Uterus (tissue), 2 donors: ENCODE measurements around the gene TRIM28.

Source experiments
- POLR2A ChIP-seq, 2 donors: fragments of 450-650 bp; IDR thresholded peaks; one replicate each; pipeline ENCODE4 v1.6.1; 2016; ENCODE audit warnings: antibody characterized with exemption in 2 of 2, mild to moderate bottlenecking in 1 of 2, moderate library complexity in 1 of 2
- TF ChIP-seq, protein P1 (sequence below), 4 experiments: fragments of 200-600 bp in 2 of 4; fragments of 450-650 bp in 2 of 4; sonication (generic) in 2 of 4; IDR thresholded peaks; one replicate each; pipeline ENCODE4 v1.5.1; 2016 to 2019; ENCODE audit warnings: antibody characterized with exemption in 4 of 4, mild to moderate bottlenecking in 2 of 4, moderate library complexity in 1 of 4

DNA sequence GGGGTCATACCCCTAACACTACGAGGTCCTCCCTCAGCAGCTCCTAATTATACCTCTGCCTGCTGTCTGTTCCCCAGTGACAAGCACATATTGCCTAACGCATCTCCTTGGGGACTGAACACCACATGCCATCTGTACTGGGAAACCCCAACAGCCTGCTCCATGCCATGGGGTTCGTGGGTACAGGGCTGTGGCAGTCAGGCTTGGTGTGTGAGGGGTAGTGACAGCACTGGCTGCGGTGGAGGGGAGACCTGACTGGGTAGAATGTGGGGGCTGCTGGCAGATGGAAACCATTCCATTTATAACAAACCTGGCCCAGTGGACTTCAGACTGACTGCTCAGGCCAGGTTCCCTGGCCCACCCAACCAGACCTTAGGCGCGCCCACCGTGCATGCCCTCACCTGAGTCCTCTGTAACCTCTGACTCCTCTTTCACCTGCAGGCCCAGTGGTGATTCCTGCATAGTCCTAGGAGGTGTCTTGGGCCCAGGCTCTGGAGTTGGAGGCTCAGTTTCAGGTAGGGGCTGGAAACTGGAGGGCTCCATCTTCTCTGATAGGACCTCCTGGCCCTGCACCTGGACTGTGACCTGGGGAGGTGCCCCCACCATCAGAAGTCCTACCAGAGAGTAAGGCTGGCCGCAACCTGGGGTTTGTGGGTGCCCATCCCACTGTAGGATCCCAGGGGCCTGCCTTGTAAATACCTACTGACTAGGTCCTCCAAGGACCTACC lies 26.2 kb downstream of the TRIM28 start:
- TF ChIP-seq, protein P1, sequence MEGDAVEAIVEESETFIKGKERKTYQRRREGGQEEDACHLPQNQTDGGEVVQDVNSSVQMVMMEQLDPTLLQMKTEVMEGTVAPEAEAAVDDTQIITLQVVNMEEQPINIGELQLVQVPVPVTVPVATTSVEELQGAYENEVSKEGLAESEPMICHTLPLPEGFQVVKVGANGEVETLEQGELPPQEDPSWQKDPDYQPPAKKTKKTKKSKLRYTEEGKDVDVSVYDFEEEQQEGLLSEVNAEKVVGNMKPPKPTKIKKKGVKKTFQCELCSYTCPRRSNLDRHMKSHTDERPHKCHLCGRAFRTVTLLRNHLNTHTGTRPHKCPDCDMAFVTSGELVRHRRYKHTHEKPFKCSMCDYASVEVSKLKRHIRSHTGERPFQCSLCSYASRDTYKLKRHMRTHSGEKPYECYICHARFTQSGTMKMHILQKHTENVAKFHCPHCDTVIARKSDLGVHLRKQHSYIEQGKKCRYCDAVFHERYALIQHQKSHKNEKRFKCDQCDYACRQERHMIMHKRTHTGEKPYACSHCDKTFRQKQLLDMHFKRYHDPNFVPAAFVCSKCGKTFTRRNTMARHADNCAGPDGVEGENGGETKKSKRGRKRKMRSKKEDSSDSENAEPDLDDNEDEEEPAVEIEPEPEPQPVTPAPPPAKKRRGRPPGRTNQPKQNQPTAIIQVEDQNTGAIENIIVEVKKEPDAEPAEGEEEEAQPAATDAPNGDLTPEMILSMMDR (IDR thresholded peaks at IDR 0.05), result no peak
- no peak for TF ChIP-seq POLR2A (IDR thresholded peaks at IDR 0.05)
